Measurements from ENCODE around the gene KDM4C. TPM values are rescaled to one million over a fixed set of nuclear protein-coding genes. Genes with fewer than 3 reads are reported as not detected.

KDM4C gene
- polyA plus RNA-seq, 5 donors: 9.9 to 18.3 (median 15.6) TPM

- no peak for DNase-seq
These were observed 144.7 kb downstream of the KDM4C start for GRCh38 chr9:6902423-6902822.

- no peak for DNase-seq
These were observed 146.6 kb downstream of the KDM4C start for GRCh38 chr9:6904371-6904770.

- no peak for DNase-seq
These were observed 148.1 kb downstream of the KDM4C start for GRCh38 chr9:6905850-6906375.

GRCh38 chr9:6907772-6908381, 150.1 kb downstream of the KDM4C start:
- DNase-seq: peak; percentile 17 to 38

GRCh38 chr9:6909181-6909580, 151.4 kb downstream of the KDM4C start:
- DNase-seq: no peak

- DNase-seq: no peak
These were observed 152.3 kb downstream of the KDM4C start for GRCh38 chr9:6910032-6910431.

GRCh38 chr9:6910497-6910896, 152.7 kb downstream of the KDM4C start:
- DNase-seq: no peak

- no peak for DNase-seq
These were observed 154.3 kb downstream of the KDM4C start for GRCh38 chr9:6911901-6912638.

GRCh38 chr9:6915635-6916034, 157.9 kb downstream of the KDM4C start:
- DNase-seq: no peak

- no peak for DNase-seq
These were observed 159.4 kb downstream of the KDM4C start for GRCh38 chr9:6917162-6917561.

GRCh38 chr9:6920041-6920440, 162.3 kb downstream of the KDM4C start:
- DNase-seq: no peak

GRCh38 chr9:6921315-6921714, 163.5 kb downstream of the KDM4C start:
- peak in 1 of 2 donors; percentile 42 for DNase-seq

- DNase-seq: no peak
These were observed 164.4 kb downstream of the KDM4C start for GRCh38 chr9:6922124-6922676.

- DNase-seq: no peak
These were observed 164.9 kb downstream of the KDM4C start for GRCh38 chr9:6922680-6923079.

GRCh38 chr9:6923086-6923485, 165.3 kb downstream of the KDM4C start:
- no peak for DNase-seq

- DNase-seq: no peak
These were observed 166.4 kb downstream of the KDM4C start for GRCh38 chr9:6924149-6924548.

- peak in 1 of 2 donors; percentile 13 for DNase-seq
These were observed 167.3 kb downstream of the KDM4C start for GRCh38 chr9:6924988-6925563.

GRCh38 chr9:6925836-6926235, 168.1 kb downstream of the KDM4C start:
- DNase-seq: no peak

GRCh38 chr9:6926436-6926835, 168.7 kb downstream of the KDM4C start:
- DNase-seq: no peak

GRCh38 chr9:6927838-6928237, 170.1 kb downstream of the KDM4C start:
- no peak for DNase-seq

GRCh38 chr9:6928863-6929262, 171.1 kb downstream of the KDM4C start:
- DNase-seq: no peak

- DNase-seq: no peak
These were observed 171.9 kb downstream of the KDM4C start for GRCh38 chr9:6929441-6930215.
